ENCODE results near the gene WAPL.

- TF ChIP-seq POLR2A (IDR thresholded peaks at IDR 0.05; ENCODE audit: low read depth, low read length) (no peak), TAF1 (IDR thresholded peaks at IDR 0.05; ENCODE audit: borderline replicate concordance, low read depth, low read length) (no peak)
Observed at GRCh38 chr10:86511027-86511865, 10.3 kb downstream of the WAPL start.

All from GM12892 (cell line).